ENCODE measurements around the gene MRPL45. TPM values are rescaled to one million over a fixed set of nuclear protein-coding genes. Genes with fewer than 3 reads are reported as not detected.

MRPL45 gene
- total RNA-seq, 1 experiment from 2014 or later: 60.3 TPM

DNA sequence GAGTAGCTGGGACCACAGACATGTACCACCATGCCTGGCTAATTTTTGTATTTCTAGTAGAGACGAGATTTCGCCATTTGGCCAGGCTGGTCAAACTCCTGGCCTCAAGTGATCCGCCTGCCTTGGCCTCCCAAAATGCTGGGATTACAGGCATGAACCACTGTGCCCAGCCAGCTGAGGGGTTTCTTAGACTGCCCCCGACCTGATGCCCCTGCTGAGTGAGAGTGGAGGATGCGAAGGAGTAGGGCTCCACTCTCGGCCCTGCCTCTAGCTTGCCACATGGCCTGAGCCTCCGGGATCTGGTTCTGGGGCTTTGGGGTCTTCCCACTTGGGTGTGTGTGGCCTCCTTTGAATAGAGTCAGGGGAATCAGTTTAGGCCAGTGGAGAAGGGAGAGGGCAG, 35.8 kb downstream of the MRPL45 start (continued):
- TF ChIP-seq ARID4B (CRISPR knock-in tag; IDR thresholded peaks at IDR 0.05; ENCODE audit: borderline replicate concordance): no peak
- no peak for TF ChIP-seq JUN (CRISPR knock-in tag; IDR thresholded peaks at IDR 0.05)
- no peak for TF ChIP-seq ATF1 (CRISPR knock-in tag; IDR thresholded peaks at IDR 0.05)
- no peak for TF ChIP-seq SMAD3 (CRISPR knock-in tag; IDR thresholded peaks at IDR 0.05; ENCODE audit: borderline replicate concordance)
- TF ChIP-seq, protein P1, sequence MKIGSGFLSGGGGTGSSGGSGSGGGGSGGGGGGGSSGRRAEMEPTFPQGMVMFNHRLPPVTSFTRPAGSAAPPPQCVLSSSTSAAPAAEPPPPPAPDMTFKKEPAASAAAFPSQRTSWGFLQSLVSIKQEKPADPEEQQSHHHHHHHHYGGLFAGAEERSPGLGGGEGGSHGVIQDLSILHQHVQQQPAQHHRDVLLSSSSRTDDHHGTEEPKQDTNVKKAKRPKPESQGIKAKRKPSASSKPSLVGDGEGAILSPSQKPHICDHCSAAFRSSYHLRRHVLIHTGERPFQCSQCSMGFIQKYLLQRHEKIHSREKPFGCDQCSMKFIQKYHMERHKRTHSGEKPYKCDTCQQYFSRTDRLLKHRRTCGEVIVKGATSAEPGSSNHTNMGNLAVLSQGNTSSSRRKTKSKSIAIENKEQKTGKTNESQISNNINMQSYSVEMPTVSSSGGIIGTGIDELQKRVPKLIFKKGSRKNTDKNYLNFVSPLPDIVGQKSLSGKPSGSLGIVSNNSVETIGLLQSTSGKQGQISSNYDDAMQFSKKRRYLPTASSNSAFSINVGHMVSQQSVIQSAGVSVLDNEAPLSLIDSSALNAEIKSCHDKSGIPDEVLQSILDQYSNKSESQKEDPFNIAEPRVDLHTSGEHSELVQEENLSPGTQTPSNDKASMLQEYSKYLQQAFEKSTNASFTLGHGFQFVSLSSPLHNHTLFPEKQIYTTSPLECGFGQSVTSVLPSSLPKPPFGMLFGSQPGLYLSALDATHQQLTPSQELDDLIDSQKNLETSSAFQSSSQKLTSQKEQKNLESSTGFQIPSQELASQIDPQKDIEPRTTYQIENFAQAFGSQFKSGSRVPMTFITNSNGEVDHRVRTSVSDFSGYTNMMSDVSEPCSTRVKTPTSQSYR (CRISPR knock-in tag; IDR thresholded peaks at IDR 0.05): no peak
- TF ChIP-seq RELA (CRISPR knock-in tag; IDR thresholded peaks at IDR 0.05; ENCODE audit: borderline replicate concordance): no peak
- no peak for TF ChIP-seq PREB (CRISPR knock-in tag; IDR thresholded peaks at IDR 0.05; ENCODE audit: borderline replicate concordance)

DNA sequence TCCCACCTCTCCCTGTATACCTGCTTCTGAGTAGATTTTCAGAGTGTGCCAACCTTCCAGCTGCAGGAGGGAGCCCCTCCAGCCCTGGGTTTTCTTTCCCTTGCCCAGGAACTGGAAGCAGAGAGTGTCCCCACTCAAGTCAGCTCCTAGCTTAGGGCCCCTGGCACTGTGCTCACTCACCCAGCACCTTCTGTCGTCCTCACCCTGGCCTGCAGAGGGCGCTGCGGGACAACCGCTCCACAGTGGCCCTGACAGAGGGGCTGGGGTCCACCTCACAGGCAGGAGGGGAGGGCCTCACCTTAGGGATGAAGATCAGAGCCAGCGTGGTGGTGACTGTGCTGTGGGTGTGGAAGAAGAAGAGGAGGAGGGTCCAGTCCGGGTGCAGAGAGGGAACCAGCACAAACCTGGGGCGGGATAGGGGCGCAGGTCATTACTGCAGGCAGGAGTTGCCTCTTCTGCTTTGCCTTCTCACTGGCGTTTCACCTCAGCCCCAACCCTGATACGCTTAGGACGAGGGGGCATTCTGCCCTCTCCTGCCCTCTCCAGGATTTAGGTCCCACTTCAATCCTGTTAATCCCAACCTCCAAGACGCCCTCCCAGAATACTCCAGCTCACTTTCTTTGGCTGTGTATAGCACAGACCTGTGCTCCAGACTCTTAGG, 36.8 kb downstream of the MRPL45 start:
- no peak overlapping the region; the same call in 1 of the 2 replicates for H3K27ac Mint-ChIP-seq
- ATAC-seq: peak; percentile 92
- TF ChIP-seq ETV6 (CRISPR knock-in tag; IDR thresholded peaks at IDR 0.05) (peak; percentile 57; the same call in 1 of the 2 replicates), ZBTB21 (CRISPR knock-in tag; IDR thresholded peaks at IDR 0.05; ENCODE audit: borderline replicate concordance) (no peak), OVOL2 (CRISPR knock-in tag; IDR thresholded peaks at IDR 0.05; ENCODE audit: borderline replicate concordance) (no peak), ZNF317 (CRISPR knock-in tag; IDR thresholded peaks at IDR 0.05; ENCODE audit: borderline replicate concordance, low read depth) (no peak), ARID4B (CRISPR knock-in tag; IDR thresholded peaks at IDR 0.05; ENCODE audit: borderline replicate concordance) (no peak), ELF4 (CRISPR knock-in tag; IDR thresholded peaks at IDR 0.05; ENCODE audit: low read depth) (no peak)
- TF ChIP-seq, protein P2, sequence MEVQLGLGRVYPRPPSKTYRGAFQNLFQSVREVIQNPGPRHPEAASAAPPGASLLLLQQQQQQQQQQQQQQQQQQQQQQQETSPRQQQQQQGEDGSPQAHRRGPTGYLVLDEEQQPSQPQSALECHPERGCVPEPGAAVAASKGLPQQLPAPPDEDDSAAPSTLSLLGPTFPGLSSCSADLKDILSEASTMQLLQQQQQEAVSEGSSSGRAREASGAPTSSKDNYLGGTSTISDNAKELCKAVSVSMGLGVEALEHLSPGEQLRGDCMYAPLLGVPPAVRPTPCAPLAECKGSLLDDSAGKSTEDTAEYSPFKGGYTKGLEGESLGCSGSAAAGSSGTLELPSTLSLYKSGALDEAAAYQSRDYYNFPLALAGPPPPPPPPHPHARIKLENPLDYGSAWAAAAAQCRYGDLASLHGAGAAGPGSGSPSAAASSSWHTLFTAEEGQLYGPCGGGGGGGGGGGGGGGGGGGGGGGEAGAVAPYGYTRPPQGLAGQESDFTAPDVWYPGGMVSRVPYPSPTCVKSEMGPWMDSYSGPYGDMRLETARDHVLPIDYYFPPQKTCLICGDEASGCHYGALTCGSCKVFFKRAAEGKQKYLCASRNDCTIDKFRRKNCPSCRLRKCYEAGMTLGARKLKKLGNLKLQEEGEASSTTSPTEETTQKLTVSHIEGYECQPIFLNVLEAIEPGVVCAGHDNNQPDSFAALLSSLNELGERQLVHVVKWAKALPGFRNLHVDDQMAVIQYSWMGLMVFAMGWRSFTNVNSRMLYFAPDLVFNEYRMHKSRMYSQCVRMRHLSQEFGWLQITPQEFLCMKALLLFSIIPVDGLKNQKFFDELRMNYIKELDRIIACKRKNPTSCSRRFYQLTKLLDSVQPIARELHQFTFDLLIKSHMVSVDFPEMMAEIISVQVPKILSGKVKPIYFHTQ (CRISPR knock-in tag; IDR thresholded peaks at IDR 0.05): no peak
- TF ChIP-seq, protein P3, sequence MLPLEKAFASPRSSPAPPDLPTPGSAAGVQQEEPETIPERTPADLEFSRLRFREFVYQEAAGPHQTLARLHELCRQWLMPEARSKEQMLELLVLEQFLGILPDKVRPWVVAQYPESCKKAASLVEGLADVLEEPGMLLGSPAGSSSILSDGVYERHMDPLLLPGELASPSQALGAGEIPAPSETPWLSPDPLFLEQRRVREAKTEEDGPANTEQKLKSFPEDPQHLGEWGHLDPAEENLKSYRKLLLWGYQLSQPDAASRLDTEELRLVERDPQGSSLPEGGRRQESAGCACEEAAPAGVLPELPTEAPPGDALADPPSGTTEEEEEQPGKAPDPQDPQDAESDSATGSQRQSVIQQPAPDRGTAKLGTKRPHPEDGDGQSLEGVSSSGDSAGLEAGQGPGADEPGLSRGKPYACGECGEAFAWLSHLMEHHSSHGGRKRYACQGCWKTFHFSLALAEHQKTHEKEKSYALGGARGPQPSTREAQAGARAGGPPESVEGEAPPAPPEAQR (CRISPR knock-in tag; IDR thresholded peaks at IDR 0.05): no peak
- TF ChIP-seq, protein P4, sequence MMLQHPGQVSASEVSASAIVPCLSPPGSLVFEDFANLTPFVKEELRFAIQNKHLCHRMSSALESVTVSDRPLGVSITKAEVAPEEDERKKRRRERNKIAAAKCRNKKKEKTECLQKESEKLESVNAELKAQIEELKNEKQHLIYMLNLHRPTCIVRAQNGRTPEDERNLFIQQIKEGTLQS (CRISPR knock-in tag; conservative IDR thresholded peaks at IDR 0.05): no peak

More for the DNA sequence above, 36.8 kb downstream of the MRPL45 start:
- H3K36me3 Mint-ChIP-seq: no peaks in the 10 kb centered on the region
- ChIA-PET CTCF (interaction anchor here (0.5 to 10.4 kb wide), 44 partner anchors 10 to 849 kb away, joined by 3 to 221 read pairs (median 6); partner anchors contain the start of genes ARHGAP23, GPR179 and SOCS7), POLR2A (interaction anchor here (1.2 to 3.9 kb wide), 2 partner anchors 9 to 82 kb away, joined by 5 to 19 read pairs; no protein-coding TSS in a partner anchor)
- no peaks in the 10 kb centered on the region; the same call in 1 of the 2 replicates for H3K27me3 Mint-ChIP-seq (ENCODE audit: low read depth)
- H3K4me3 Mint-ChIP-seq: no peak overlapping the region
- H3K9me3 Mint-ChIP-seq: no peaks in the 10 kb centered on the region
- H3K4me1 Mint-ChIP-seq: peaks cover 16% of the 10 kb centered on the region
- peak; percentile 96 for DNase-seq (ENCODE audit: low spot score)
